GM23248 (cell line): ENCODE data around the gene WBP1. TPM values are rescaled to one million over a fixed set of nuclear protein-coding genes. Genes with fewer than 3 reads are reported as not detected.

Source experiments
- DNase-seq: peaks from one replicate; pipeline ENCODE4 v3.0.0-alpha.2; 2015
- H2AFZ ChIP-seq: fragments of 200-600 bp; sonication (generic); 2 replicates; pipeline ENCODE4 v1.6.1; 2016; ENCODE audit warnings: antibody characterized with exemption
- H3F3A ChIP-seq: fragments of 200-600 bp; sonication (generic); 2 replicates; pipeline ENCODE4 v1.6.1; 2016; ENCODE audit warnings: mild to moderate bottlenecking, antibody characterized with exemption, mixed run types; ENCODE audit not compliant: insufficient read depth
- H3K27ac ChIP-seq: fragments of 200-600 bp; sonication (generic); 2 replicates; pipeline ENCODE4 v1.5.1; 2016; ENCODE audit warnings: mild to moderate bottlenecking
- H3K27me3 ChIP-seq: fragments of 200-600 bp; sonication (generic); replicated peaks from 2 replicates; pipeline ENCODE4 v1.6.1; 2016; ENCODE audit warnings: mild to moderate bottlenecking; ENCODE audit not compliant: insufficient read depth
- H3K36me3 ChIP-seq: fragments of 200-600 bp; sonication (generic); 2 replicates; pipeline ENCODE4 v1.6.1; 2016; ENCODE audit warnings: low read depth, mild to moderate bottlenecking
- H3K4me1 ChIP-seq: fragments of 200-600 bp; sonication (generic); 2 replicates; pipeline ENCODE4 v1.6.1; 2016; ENCODE audit warnings: mild to moderate bottlenecking; ENCODE audit not compliant: insufficient read depth
- H3K4me2 ChIP-seq: fragments of 200-600 bp; sonication (generic); one replicate; pipeline ENCODE4 v1.6.1; 2016; ENCODE audit warnings: mild to moderate bottlenecking; ENCODE audit not compliant: unreplicated experiment
- H3K4me3 ChIP-seq: fragments of 200-600 bp; sonication (generic); 2 replicates; pipeline ENCODE4 v1.5.1; 2016; ENCODE audit warnings: mild to moderate bottlenecking
- H3K79me2 ChIP-seq: fragments of 200-600 bp; sonication (generic); 2 replicates; pipeline ENCODE4 v1.6.1; 2016; ENCODE audit warnings: mild to moderate bottlenecking; ENCODE audit not compliant: insufficient read depth
- H3K9ac ChIP-seq: fragments of 200-600 bp; sonication (generic); 2 replicates; pipeline ENCODE4 v1.6.1; 2016; ENCODE audit warnings: mild to moderate bottlenecking
- H3K9me2 ChIP-seq: fragments of 200-600 bp; sonication (generic); 2 replicates; pipeline ENCODE4 v1.6.1; 2016; ENCODE audit warnings: mixed run types, mild to moderate bottlenecking, moderate library complexity; ENCODE audit not compliant: insufficient read depth
- H3K9me3 ChIP-seq: fragments of 200-600 bp; sonication (generic); one replicate; pipeline ENCODE4 v1.6.1; 2017; ENCODE audit warnings: low read depth
- H4K20me1 ChIP-seq: fragments of 200-600 bp; sonication (generic); 2 replicates; pipeline ENCODE4 v1.6.0; 2016; ENCODE audit not compliant: insufficient read depth
- EZH2 ChIP-seq: fragments of 200-600 bp; sonication (generic); IDR thresholded peaks from 2 replicates; pipeline ENCODE4 v1.6.1; 2018; ENCODE audit warnings: antibody characterized with exemption, mild to moderate bottlenecking; ENCODE audit not compliant: insufficient read depth, poor library complexity, severe bottlenecking
- EZH2phosphoT487 ChIP-seq: fragments of 200-600 bp; sonication (generic); IDR thresholded peaks from 2 replicates; pipeline ENCODE4 v1.6.1; 2018; ENCODE audit warnings: antibody characterized with exemption, moderate library complexity, mild to moderate bottlenecking, low read depth; ENCODE audit not compliant: insufficient read depth
- WGBS, 2 experiments: methylation state at CpG; one replicate each; pipeline ENCODE4 v1.1.6; 2015 to 2017; ENCODE audit warnings: low lambda C conversion rate in 2 of 2, low coverage in 1 of 2; ENCODE audit errors: missing lambda C conversion rate in 2 of 2; 5-methylcytosine and 5-hydroxymethylcytosine counted together
- in situ Hi-C: fragments of 300-500 bp; cut with MboI; formaldehyde crosslinking; loops from 2 replicates; pipeline ENCODE4 v1.15.0; 2020
- polyA plus RNA-seq: library from polyadenylated mRNA; unstranded; fragments of >200 nt; fragmentation: Nextera tagmentation; extraction: Ambion mirVana; gene quantifications from 2 replicates; pipeline ENCODE4 v1.2.1, GENCODE V29; 2016
- total RNA-seq: library from RNA; depleted of rRNA; stranded (reverse); fragments of >200 nt; shearing (Covaris generic); gene quantifications from 2 replicates; pipeline ENCODE4 v1.2.3, GENCODE V29; 2014

Gene WBP1
- total and polyA plus RNA-seq, 2 experiments from 2014 or later: 47.1 to 58.7 TPM

GRCh38 chr2:74436848-74437695, 21.2 kb upstream of the WBP1 start:
- Histone ChIP-seq H3K9ac (no peak overlapping the region), H3K9me3 (no peaks in the 10 kb centered on the region), H4K20me1 (no peaks in the 10 kb centered on the region), H3F3A (no peaks in the 10 kb centered on the region), H3K36me3 (no peaks in the 10 kb centered on the region), H3K27me3 (no peaks in the 10 kb centered on the region), H3K4me1 (no peaks in the 10 kb centered on the region; the same call in 1 of the 2 replicates), H3K9me2 (no peaks in the 10 kb centered on the region), H3K27ac (no peak overlapping the region), H3K4me2 (no peak overlapping the region), H3K79me2 (peaks cover 32% of the 10 kb centered on the region), H2AFZ (no peak overlapping the region), H3K4me3 (no peak overlapping the region)
- 81% methylated on average over 6 of the region's 6 CpGs for WGBS, 2 experiments
- TF ChIP-seq EZH2phosphoT487: no peak
- TF ChIP-seq EZH2: no peak
- DNase-seq: no peak
- in situ Hi-C loops: no loop called here

GRCh38 chr2:74438248-74438647, 20.0 kb upstream of the WBP1 start:
- H3K9me3 ChIP-seq: no peaks in the 10 kb centered on the region
- no peak overlapping the region for H3K4me2 ChIP-seq
- no peaks in the 10 kb centered on the region for H3K36me3 ChIP-seq
- H3K27ac ChIP-seq: no peak overlapping the region
- H3F3A ChIP-seq: no peaks in the 10 kb centered on the region
- H3K9ac ChIP-seq: no peak overlapping the region
- H3K27me3 ChIP-seq: no peaks in the 10 kb centered on the region
- in situ Hi-C loops: no loop called here
- DNase-seq: no peak
- no peak for TF ChIP-seq EZH2
- TF ChIP-seq EZH2phosphoT487: no peak
- no peaks in the 10 kb centered on the region; the same call in 1 of the 2 replicates for H3K4me1 ChIP-seq
- no peak overlapping the region for H3K4me3 ChIP-seq
- 100% methylated on average over 1 of the region's 1 CpG for WGBS, 2 experiments
- H3K79me2 ChIP-seq: peaks cover 32% of the 10 kb centered on the region
- no peaks in the 10 kb centered on the region for H4K20me1 ChIP-seq
- no peak overlapping the region for H2AFZ ChIP-seq
- H3K9me2 ChIP-seq: no peaks in the 10 kb centered on the region

- no peaks in the 10 kb centered on the region for H4K20me1 ChIP-seq
- H3K9ac ChIP-seq: peak overlapping the region; percentile 79
- peak overlapping the region; percentile 93 for H3K4me2 ChIP-seq
- DNase-seq: no peak
- peaks cover 4% of the 10 kb centered on the region; the same call in 1 of the 2 replicates for H3K4me1 ChIP-seq
- H3K9me2 ChIP-seq: no peaks in the 10 kb centered on the region
- peak overlapping the region; percentile 86 for H2AFZ ChIP-seq
- peak overlapping the region; percentile 34 for H3K27ac ChIP-seq
- in situ Hi-C loops: no loop called here
- no peaks in the 10 kb centered on the region for H3K27me3 ChIP-seq
- 0 out of 2 replicates have a peak, but pooled peaks cover 4% of the 10 kb centered on the region for H3F3A ChIP-seq
- peaks cover 32% of the 10 kb centered on the region for H3K79me2 ChIP-seq
- TF ChIP-seq EZH2phosphoT487 (no peak), EZH2 (no peak)
- 0 to 5% methylated on average over 3 of the region's 3 CpGs for WGBS, 2 experiments
- no peaks in the 10 kb centered on the region for H3K9me3 ChIP-seq
- H3K4me3 ChIP-seq: peak overlapping the region; percentile 79
- H3K36me3 ChIP-seq: no peaks in the 10 kb centered on the region
Observed at GRCh38 chr2:74439373-74439772, 18.9 kb upstream of the WBP1 start.

- no peaks in the 10 kb centered on the region for H3K9me3 ChIP-seq
- H3K9ac ChIP-seq: peak overlapping the region; percentile 79
- H3K27me3 ChIP-seq: no peaks in the 10 kb centered on the region
- no peaks in the 10 kb centered on the region for H3K9me2 ChIP-seq
- peak overlapping the region; percentile 79 for H3K4me3 ChIP-seq
- peak overlapping the region; percentile 86 for H2AFZ ChIP-seq
- H3K36me3 ChIP-seq: no peaks in the 10 kb centered on the region
- H4K20me1 ChIP-seq: no peaks in the 10 kb centered on the region
- WGBS, 2 experiments: 2% methylated on average over 12 to 14 of the region's 14 CpGs
- no peak for TF ChIP-seq EZH2phosphoT487
- TF ChIP-seq EZH2: no peak
- peak overlapping the region; percentile 34 for H3K27ac ChIP-seq
- peak overlapping the region; percentile 93 for H3K4me2 ChIP-seq
- in situ Hi-C loops: no loop called here
- H3K4me1 ChIP-seq: peaks cover 4% of the 10 kb centered on the region; the same call in 1 of the 2 replicates
- H3K79me2 ChIP-seq: peaks cover 32% of the 10 kb centered on the region
- peak; percentile 81 for DNase-seq
- H3F3A ChIP-seq: 0 out of 2 replicates have a peak, but pooled peaks cover 4% of the 10 kb centered on the region
Observed at GRCh38 chr2:74439803-74440377, 18.3 kb upstream of the WBP1 start.
